ENCODE data around the gene DDX10. TPM values are rescaled to one million over a fixed set of nuclear protein-coding genes. Genes with fewer than 3 reads are reported as not detected.

Gene DDX10
- total RNA-seq, 2 donors from 2014 or later = 8.0 to 28.2 TPM

DNA sequence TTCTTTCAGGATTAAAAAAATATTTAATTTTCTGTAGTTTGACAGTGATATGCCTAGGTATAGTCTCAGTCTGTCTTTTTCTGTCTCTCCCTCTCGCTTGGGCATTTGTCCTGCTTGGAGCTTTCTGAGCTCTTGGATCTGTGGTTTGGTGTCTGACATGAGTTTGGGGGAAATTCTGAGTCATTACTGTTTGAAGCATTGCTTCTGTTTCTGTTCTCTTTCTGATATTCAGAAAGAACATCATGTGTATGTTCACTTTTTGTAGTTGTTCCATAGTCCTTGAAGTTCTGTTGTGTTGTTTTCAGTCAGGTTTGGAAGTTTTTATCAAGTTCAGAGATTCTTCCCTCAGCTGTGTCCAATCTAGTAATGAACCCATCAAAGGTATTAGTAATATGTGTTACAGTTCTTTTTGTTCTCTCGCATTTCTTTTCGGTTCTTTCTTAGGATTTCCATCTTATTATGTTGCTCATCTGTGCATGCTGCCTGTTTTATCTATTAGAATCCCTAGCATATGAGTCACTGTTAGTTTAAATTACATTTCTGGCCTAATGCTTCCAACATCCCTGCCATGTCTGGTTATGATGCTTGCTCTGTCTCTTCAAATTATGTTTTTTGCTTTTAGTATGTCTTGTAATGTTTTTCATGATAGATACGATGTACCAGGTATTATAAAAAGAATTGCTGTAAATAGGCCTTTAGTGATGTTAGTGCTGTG is 48.4 kb downstream of the DDX10 start:
- H3K9me3 ChIP-seq = peaks cover 13% of the 10 kb centered on the region
- H3K36me3 ChIP-seq = peaks cover 11% of the 10 kb centered on the region
- ATAC-seq (ENCODE audit: insufficient number of reproducible peaks, low FRiP score, low read depth) (no peak), DNase-seq (ENCODE audit: low spot score) (no peak)
- H3K27me3 ChIP-seq (replicated peaks; ENCODE audit: insufficient read depth) = no peaks in the 10 kb centered on the region
- H3K4me1 ChIP-seq (ENCODE audit: control insufficient read depth in 1 of 2, low read depth in 2 of 2) = no peaks in the 10 kb centered on the region
- H3K27ac ChIP-seq = no peak overlapping the region
- TF ChIP-seq, protein P1, sequence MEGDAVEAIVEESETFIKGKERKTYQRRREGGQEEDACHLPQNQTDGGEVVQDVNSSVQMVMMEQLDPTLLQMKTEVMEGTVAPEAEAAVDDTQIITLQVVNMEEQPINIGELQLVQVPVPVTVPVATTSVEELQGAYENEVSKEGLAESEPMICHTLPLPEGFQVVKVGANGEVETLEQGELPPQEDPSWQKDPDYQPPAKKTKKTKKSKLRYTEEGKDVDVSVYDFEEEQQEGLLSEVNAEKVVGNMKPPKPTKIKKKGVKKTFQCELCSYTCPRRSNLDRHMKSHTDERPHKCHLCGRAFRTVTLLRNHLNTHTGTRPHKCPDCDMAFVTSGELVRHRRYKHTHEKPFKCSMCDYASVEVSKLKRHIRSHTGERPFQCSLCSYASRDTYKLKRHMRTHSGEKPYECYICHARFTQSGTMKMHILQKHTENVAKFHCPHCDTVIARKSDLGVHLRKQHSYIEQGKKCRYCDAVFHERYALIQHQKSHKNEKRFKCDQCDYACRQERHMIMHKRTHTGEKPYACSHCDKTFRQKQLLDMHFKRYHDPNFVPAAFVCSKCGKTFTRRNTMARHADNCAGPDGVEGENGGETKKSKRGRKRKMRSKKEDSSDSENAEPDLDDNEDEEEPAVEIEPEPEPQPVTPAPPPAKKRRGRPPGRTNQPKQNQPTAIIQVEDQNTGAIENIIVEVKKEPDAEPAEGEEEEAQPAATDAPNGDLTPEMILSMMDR (IDR thresholded peaks at IDR 0.05) = no peak
- no peak overlapping the region for H3K4me3 ChIP-seq

DNA sequence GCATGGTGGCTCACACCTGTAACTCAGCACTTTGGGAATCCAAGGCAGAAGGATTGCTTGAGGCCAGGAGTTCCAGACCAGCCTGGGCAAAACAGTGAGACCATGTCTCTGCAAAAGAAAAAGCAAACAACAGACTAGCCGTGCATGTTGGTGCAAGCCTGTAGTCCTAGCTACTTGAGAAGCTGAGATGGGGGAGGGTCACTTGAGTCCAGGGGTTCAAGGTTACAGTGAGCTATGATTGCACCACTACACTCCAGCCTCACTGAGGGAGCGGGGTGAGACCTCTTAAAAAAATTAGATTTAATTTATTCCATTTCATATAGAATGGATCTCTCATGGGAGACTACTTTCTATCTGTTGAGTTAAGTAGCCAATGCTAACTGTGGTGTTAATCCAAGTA is 50.4 kb downstream of the DDX10 start:
- H3K4me1 ChIP-seq (ENCODE audit: control insufficient read depth in 1 of 2, low read depth in 2 of 2) = no peaks in the 10 kb centered on the region
- no peak overlapping the region for H3K27ac ChIP-seq
- no peak for DNase-seq (ENCODE audit: low spot score)
- peaks cover 11% of the 10 kb centered on the region for H3K36me3 ChIP-seq
- peaks cover 4% of the 10 kb centered on the region for H3K9me3 ChIP-seq
- no peaks in the 10 kb centered on the region for H3K27me3 ChIP-seq (replicated peaks; ENCODE audit: insufficient read depth)
- H3K4me3 ChIP-seq = no peak overlapping the region
- ATAC-seq (ENCODE audit: insufficient number of reproducible peaks, low FRiP score, low read depth) = no peak
- TF ChIP-seq, protein P1 (IDR thresholded peaks at IDR 0.05) = no peak

DNA sequence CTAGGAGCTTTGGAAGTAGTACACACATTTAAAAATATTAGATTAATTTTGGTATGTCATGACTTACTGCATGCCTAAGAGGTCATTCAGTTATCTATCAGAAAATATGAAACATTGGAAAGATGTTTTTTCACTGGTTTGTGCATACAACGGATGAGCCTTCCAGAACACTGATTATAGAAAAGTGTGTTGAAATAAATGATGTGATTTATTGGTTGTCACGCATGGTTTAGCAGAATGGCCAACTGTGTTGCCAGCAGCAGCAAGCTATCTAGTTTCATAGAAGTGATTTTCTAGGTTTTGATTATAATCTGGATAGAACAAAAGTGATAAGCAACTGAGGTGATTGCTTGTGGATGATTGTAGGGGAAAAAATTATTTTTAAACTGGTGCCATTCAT is 53.6 kb downstream of the DDX10 start:
- no peaks in the 10 kb centered on the region for H3K27me3 ChIP-seq (replicated peaks; ENCODE audit: insufficient read depth)
- H3K36me3 ChIP-seq = peaks cover 3% of the 10 kb centered on the region
- H3K4me1 ChIP-seq (ENCODE audit: control insufficient read depth in 1 of 2, low read depth in 2 of 2) = no peaks in the 10 kb centered on the region
- no peak for DNase-seq (ENCODE audit: low spot score)
- TF ChIP-seq, protein P1 (IDR thresholded peaks at IDR 0.05) = no peak
- H3K4me3 ChIP-seq = no peak overlapping the region
- no peaks in the 10 kb centered on the region for H3K9me3 ChIP-seq
- no peak for ATAC-seq (ENCODE audit: insufficient number of reproducible peaks, low FRiP score, low read depth)
- no peak overlapping the region for H3K27ac ChIP-seq

DNA sequence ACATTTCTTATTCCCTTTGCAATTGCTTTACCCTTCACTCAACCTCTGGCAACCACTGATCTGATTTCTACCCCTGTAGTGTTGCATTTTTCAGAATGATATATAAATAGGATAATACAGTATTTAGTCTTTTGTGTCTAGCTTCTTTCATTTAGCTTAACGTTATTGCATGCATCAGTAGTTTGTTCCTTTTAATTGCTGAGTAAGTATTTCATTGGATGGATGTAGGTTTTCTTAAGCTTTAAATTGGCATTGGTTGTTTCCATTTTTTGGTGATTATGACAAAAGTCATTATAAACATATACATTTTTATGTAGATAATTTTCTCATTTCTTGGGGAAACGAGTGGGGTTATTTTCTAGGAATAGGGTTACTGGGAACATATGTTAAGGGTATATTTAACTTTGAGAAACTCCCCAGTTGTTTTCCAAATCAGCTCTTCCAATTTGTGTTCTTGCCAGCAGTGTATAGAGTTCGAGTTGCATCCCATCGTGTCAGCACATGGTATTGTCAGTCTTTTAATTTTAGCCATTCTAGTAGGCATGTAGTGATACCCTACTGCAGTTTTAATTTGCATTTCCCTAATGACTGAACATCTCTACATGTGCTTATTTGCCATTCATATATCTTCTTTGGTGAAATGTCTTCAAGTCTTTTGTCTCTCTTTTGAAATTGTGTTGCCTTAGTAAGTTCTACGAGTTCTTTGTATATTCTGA is 60.3 kb downstream of the DDX10 start:
- Histone ChIP-seq H3K4me1 (ENCODE audit: control insufficient read depth in 1 of 2, low read depth in 2 of 2) (no peaks in the 10 kb centered on the region), H3K27ac (no peak overlapping the region), H3K36me3 (no peaks in the 10 kb centered on the region), H3K27me3 (replicated peaks; ENCODE audit: insufficient read depth) (no peaks in the 10 kb centered on the region), H3K9me3 (no peaks in the 10 kb centered on the region), H3K4me3 (no peak overlapping the region)
- ATAC-seq (ENCODE audit: insufficient number of reproducible peaks, low FRiP score, low read depth) (no peak), DNase-seq (ENCODE audit: low spot score) (no peak)
- TF ChIP-seq, protein P1 (IDR thresholded peaks at IDR 0.05) = no peak

DNA sequence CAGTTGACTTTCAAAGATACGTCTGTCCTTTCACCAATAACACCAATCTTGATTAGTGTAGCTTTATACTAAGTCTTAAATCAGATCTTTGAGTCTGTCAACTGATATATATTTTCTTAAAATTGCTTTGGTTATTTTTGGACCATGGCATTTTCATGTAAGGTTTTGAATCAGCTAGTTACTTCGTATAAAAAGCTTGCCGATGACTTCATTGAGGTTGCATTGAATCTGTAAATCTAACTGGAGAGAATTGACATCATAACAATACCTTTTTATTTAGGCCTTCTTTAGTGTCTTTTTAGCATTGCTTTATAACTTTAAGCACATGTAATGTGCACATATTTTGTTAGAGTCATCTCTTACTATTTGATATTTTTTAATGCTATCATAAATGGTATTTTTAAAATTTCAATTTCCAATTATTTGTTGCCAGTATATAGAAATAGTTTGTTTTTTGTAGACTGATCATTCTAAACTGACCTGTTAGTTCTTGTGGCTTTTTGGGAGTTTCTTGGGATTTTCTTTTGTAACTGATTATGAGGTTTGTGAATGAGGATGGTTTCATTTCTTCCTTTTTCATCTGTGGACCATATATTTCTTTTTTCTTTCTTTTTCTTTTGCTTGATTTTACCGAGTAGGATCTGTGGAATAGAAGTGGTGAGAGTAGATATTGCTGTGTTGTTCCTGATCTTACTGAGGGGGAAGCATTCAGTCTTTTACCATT is 61.4 kb downstream of the DDX10 start:
- TF ChIP-seq, protein P1 (IDR thresholded peaks at IDR 0.05) = no peak
- no peak for ATAC-seq (ENCODE audit: insufficient number of reproducible peaks, low FRiP score, low read depth)

More for the DNA sequence above, 61.4 kb downstream of the DDX10 start:
- no peak overlapping the region for H3K4me3 ChIP-seq
- no peaks in the 10 kb centered on the region for H3K27me3 ChIP-seq (replicated peaks; ENCODE audit: insufficient read depth)
- no peaks in the 10 kb centered on the region for H3K4me1 ChIP-seq (ENCODE audit: control insufficient read depth in 1 of 2, low read depth in 2 of 2)
- H3K9me3 ChIP-seq = no peaks in the 10 kb centered on the region
- H3K36me3 ChIP-seq = no peaks in the 10 kb centered on the region
- DNase-seq (ENCODE audit: low spot score) = no peak
- H3K27ac ChIP-seq = no peak overlapping the region
